ENCODE measurements around the gene DNAJB2. TPM values are rescaled to one million over a fixed set of nuclear protein-coding genes. Genes with fewer than 3 reads are reported as not detected.

Gene DNAJB2
- total RNA-seq, 1 experiment from 2014 or later, result 36.2 TPM

DNA sequence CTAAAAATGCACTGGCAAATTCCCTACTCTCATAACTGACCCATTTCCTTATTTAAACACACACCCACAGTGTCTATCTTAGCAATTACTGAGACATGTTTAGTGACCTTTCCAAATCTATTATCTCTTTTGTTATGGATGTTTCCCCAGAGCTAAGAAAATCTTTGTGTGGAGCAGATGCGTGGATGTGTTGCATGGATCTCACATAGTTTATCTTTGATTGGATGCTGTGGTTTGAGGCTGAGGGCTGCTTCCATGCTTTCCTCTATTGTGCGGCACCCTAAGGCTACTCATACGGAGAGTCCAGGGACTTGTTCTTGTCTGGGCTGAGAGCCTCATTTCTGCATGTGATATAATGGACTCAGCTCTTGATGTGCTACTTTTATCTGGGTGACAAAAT, 44.8 kb upstream of the DNAJB2 start:
- intact Hi-C loops (cut with micrococcal nuclease), result no loop called here
- H3K4me2 ChIP-seq (ENCODE audit: low read length), result no peak overlapping the region
- no peaks in the 10 kb centered on the region for H4K20me1 ChIP-seq (ENCODE audit: insufficient read depth)
- H3K9me3 ChIP-seq (ENCODE audit: control insufficient read depth in 1 of 2, insufficient read depth in 1 of 2, low read depth in 1 of 2, low read length in 2 of 2), result no peaks in the 10 kb centered on the region
- no peak overlapping the region for H3K4me3 ChIP-seq (replicated peaks in 1 of 2; ENCODE audit: low read depth in 1 of 2, low read length in 2 of 2)
- ATAC-seq (no peak), DNase-seq (ENCODE audit: low read depth, low spot score) (no peak)
- H3K27me3 ChIP-seq (ENCODE audit: insufficient read depth, low read length), result no peaks in the 10 kb centered on the region
- H3K79me2 ChIP-seq (ENCODE audit: insufficient read depth, low read length), result peaks cover 10% of the 10 kb centered on the region
- no TSS peak for BruUV-seq (replicated peaks)
- H3K27ac ChIP-seq (ENCODE audit: low read depth, low read length), result no peak overlapping the region
- TF ChIP-seq ELF1 (IDR thresholded peaks at IDR 0.05; ENCODE audit: borderline replicate concordance, low read depth), result no peak
- no peak for TF ChIP-seq SIN3A (IDR thresholded peaks at IDR 0.05; ENCODE audit: low read depth)
- TF ChIP-seq, protein P1, sequence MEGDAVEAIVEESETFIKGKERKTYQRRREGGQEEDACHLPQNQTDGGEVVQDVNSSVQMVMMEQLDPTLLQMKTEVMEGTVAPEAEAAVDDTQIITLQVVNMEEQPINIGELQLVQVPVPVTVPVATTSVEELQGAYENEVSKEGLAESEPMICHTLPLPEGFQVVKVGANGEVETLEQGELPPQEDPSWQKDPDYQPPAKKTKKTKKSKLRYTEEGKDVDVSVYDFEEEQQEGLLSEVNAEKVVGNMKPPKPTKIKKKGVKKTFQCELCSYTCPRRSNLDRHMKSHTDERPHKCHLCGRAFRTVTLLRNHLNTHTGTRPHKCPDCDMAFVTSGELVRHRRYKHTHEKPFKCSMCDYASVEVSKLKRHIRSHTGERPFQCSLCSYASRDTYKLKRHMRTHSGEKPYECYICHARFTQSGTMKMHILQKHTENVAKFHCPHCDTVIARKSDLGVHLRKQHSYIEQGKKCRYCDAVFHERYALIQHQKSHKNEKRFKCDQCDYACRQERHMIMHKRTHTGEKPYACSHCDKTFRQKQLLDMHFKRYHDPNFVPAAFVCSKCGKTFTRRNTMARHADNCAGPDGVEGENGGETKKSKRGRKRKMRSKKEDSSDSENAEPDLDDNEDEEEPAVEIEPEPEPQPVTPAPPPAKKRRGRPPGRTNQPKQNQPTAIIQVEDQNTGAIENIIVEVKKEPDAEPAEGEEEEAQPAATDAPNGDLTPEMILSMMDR (IDR thresholded peaks at IDR 0.05 in 2 of 3, conservative IDR thresholded peaks at IDR 0.05 in 1 of 3; ENCODE audit: borderline replicate concordance in 1 of 3, insufficient read depth in 1 of 3, low read depth in 2 of 3, low read length in 2 of 3), result no peak
- TF ChIP-seq, protein P2, sequence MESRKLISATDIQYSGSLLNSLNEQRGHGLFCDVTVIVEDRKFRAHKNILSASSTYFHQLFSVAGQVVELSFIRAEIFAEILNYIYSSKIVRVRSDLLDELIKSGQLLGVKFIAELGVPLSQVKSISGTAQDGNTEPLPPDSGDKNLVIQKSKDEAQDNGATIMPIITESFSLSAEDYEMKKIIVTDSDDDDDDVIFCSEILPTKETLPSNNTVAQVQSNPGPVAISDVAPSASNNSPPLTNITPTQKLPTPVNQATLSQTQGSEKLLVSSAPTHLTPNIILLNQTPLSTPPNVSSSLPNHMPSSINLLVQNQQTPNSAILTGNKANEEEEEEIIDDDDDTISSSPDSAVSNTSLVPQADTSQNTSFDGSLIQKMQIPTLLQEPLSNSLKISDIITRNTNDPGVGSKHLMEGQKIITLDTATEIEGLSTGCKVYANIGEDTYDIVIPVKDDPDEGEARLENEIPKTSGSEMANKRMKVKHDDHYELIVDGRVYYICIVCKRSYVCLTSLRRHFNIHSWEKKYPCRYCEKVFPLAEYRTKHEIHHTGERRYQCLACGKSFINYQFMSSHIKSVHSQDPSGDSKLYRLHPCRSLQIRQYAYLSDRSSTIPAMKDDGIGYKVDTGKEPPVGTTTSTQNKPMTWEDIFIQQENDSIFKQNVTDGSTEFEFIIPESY (IDR thresholded peaks at IDR 0.05; ENCODE audit: extremely low read depth, insufficient replicate concordance, low read length), result no peak
- no peak for TF ChIP-seq SP1 (IDR thresholded peaks at IDR 0.05; ENCODE audit: low read depth)
- no peak for TF ChIP-seq JUND (IDR thresholded peaks at IDR 0.05)
- no peak for TF ChIP-seq POLR2A (IDR thresholded peaks at IDR 0.05; ENCODE audit: borderline replicate concordance, extremely low read depth, insufficient read depth, insufficient read length)
- TF ChIP-seq SRF (IDR thresholded peaks at IDR 0.05; ENCODE audit: low read depth), result no peak
- no peak for TF ChIP-seq YY1 (IDR thresholded peaks at IDR 0.05; ENCODE audit: extremely low read depth, insufficient replicate concordance, low read depth, low read length)
- TF ChIP-seq EZH2 (IDR thresholded peaks at IDR 0.05), result no peak
- TF ChIP-seq FOSL1 (IDR thresholded peaks at IDR 0.05; ENCODE audit: low read depth), result no peak
- no peak for TF ChIP-seq ZNF274 (IDR thresholded peaks at IDR 0.05; ENCODE audit: low read depth, low read length)
- no peak for TF ChIP-seq CBX3 (IDR thresholded peaks at IDR 0.05; ENCODE audit: low read depth)
- no peak for TF ChIP-seq TCF7L2 (IDR thresholded peaks at IDR 0.05; ENCODE audit: borderline replicate concordance, extremely low read depth, insufficient read depth, insufficient read length)
- TF ChIP-seq EGR1 (IDR thresholded peaks at IDR 0.05; ENCODE audit: low read depth), result no peak
- TF ChIP-seq, protein P3, sequence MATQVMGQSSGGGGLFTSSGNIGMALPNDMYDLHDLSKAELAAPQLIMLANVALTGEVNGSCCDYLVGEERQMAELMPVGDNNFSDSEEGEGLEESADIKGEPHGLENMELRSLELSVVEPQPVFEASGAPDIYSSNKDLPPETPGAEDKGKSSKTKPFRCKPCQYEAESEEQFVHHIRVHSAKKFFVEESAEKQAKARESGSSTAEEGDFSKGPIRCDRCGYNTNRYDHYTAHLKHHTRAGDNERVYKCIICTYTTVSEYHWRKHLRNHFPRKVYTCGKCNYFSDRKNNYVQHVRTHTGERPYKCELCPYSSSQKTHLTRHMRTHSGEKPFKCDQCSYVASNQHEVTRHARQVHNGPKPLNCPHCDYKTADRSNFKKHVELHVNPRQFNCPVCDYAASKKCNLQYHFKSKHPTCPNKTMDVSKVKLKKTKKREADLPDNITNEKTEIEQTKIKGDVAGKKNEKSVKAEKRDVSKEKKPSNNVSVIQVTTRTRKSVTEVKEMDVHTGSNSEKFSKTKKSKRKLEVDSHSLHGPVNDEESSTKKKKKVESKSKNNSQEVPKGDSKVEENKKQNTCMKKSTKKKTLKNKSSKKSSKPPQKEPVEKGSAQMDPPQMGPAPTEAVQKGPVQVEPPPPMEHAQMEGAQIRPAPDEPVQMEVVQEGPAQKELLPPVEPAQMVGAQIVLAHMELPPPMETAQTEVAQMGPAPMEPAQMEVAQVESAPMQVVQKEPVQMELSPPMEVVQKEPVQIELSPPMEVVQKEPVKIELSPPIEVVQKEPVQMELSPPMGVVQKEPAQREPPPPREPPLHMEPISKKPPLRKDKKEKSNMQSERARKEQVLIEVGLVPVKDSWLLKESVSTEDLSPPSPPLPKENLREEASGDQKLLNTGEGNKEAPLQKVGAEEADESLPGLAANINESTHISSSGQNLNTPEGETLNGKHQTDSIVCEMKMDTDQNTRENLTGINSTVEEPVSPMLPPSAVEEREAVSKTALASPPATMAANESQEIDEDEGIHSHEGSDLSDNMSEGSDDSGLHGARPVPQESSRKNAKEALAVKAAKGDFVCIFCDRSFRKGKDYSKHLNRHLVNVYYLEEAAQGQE (IDR thresholded peaks at IDR 0.05; ENCODE audit: low read depth), result no peak
- TF ChIP-seq, protein P4, sequence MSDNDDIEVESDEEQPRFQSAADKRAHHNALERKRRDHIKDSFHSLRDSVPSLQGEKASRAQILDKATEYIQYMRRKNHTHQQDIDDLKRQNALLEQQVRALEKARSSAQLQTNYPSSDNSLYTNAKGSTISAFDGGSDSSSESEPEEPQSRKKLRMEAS (IDR thresholded peaks at IDR 0.05), result no peak
- H3K36me3 ChIP-seq (ENCODE audit: control insufficient read depth in 1 of 2, insufficient read depth in 2 of 2, low read length in 2 of 2), result peaks cover 31 to 56% of the 10 kb centered on the region in 2 experiments; a peak in 3 of 4 replicates
- ChIA-PET POLR2A (no interaction called here), RAD21 (ENCODE audit: low non-redundant PET in 1 of 2, low total read pairs in 2 of 2, uncharacterized antibody in 2 of 2, unreplicated experiment in 2 of 2) (no interaction called here), CTCF (interaction anchor here (1.0 kb wide), 1 partner anchor 44 kb away, joined by 3 read pairs; no protein-coding TSS in a partner anchor)
- H2AFZ ChIP-seq (ENCODE audit: low read depth, low read length, poor library complexity, severe bottlenecking), result no peak overlapping the region
- no peak overlapping the region for H3K9ac ChIP-seq (ENCODE audit: low read length)
- H3K4me1 ChIP-seq (ENCODE audit: control insufficient read depth in 1 of 2, insufficient read depth in 2 of 2, low read length in 2 of 2), result peaks cover 0 to 7% of the 10 kb centered on the region in 2 experiments; a peak in 2 of 4 replicates
- no peaks in the 10 kb centered on the region for H3K9me2 ChIP-seq (ENCODE audit: insufficient read depth)
